GM23338 (cell line): ENCODE data around the gene IMMP2L. TPM values are rescaled to one million over a fixed set of nuclear protein-coding genes. Genes with fewer than 3 reads are reported as not detected.

Experiments used
- ATAC-seq: fragments of 200-7000 bp; cut with Tn5 transposase; 3 replicates; pipeline ENCODE4 v1.9.1; 2020
- DNase-seq: peaks from one replicate; pipeline ENCODE4 v3.0.0-alpha.2; 2015; ENCODE audit warnings: low spot score
- H2AFZ ChIP-seq: fragments of 200-600 bp; sonication (generic); 2 replicates; pipeline ENCODE4 v1.8.0; 2016; ENCODE audit warnings: antibody characterized with exemption, mild to moderate bottlenecking, moderate library complexity
- H3F3A ChIP-seq: fragments of 200-600 bp; sonication (generic); replicated peaks from 2 replicates; pipeline ENCODE4 v1.8.0; 2017; ENCODE audit warnings: antibody characterized with exemption, mixed run types, low read depth
- H3K27ac ChIP-seq: fragments of 200-600 bp; sonication (generic); 2 replicates; pipeline ENCODE4 v1.6.1; 2016; ENCODE audit warnings: low read depth
- H3K27me3 ChIP-seq: fragments of 200-600 bp; sonication (generic); 2 replicates; pipeline ENCODE4 v1.8.0; 2016; ENCODE audit warnings: mild to moderate bottlenecking, mixed run types, moderate library complexity; ENCODE audit not compliant: insufficient read depth
- H3K36me3 ChIP-seq: fragments of 200-600 bp; sonication (generic); 2 replicates; pipeline ENCODE4 v1.8.0; 2016; ENCODE audit warnings: mild to moderate bottlenecking; ENCODE audit not compliant: insufficient read depth
- H3K4me1 ChIP-seq: fragments of 200-600 bp; sonication (generic); 2 replicates; pipeline ENCODE4 v1.8.0; 2016; ENCODE audit warnings: mild to moderate bottlenecking, moderate library complexity; ENCODE audit not compliant: insufficient read depth
- H3K4me2 ChIP-seq: fragments of 200-600 bp; sonication (generic); 2 replicates; pipeline ENCODE4 v1.7.1; 2017; ENCODE audit warnings: mixed run types
- H3K4me3 ChIP-seq: fragments of 200-600 bp; sonication (generic); 2 replicates; pipeline ENCODE4 v1.6.1; 2016; ENCODE audit warnings: mixed run types
- H3K79me2 ChIP-seq: fragments of 200-600 bp; sonication (generic); replicated peaks from 2 replicates; pipeline ENCODE4 v1.8.0; 2017; ENCODE audit warnings: mild to moderate bottlenecking; ENCODE audit not compliant: insufficient read depth
- H3K9me2 ChIP-seq: fragments of 200-600 bp; sonication (generic); 2 replicates; pipeline ENCODE4 v1.8.0; 2017; ENCODE audit not compliant: insufficient read depth
- H4K20me1 ChIP-seq: fragments of 200-600 bp; sonication (generic); replicated peaks from 2 replicates; pipeline ENCODE4 v1.8.0; 2017; ENCODE audit warnings: mild to moderate bottlenecking; ENCODE audit not compliant: insufficient read depth
- H3K27ac Mint-ChIP-seq: 2 replicates; pipeline ENCODE4 v1.8.0; 2020; ENCODE audit warnings: inconsistent platforms, mild to moderate bottlenecking, moderate library complexity, mixed read lengths
- H3K27me3 Mint-ChIP-seq: 3 replicates; pipeline ENCODE4 v1.8.0; 2022; ENCODE audit warnings: low read depth, mild to moderate bottlenecking, moderate library complexity, mixed read lengths, inconsistent platforms; ENCODE audit not compliant: insufficient read depth, poor library complexity
- H3K36me3 Mint-ChIP-seq: 3 replicates; pipeline ENCODE4 v1.8.0; 2021; ENCODE audit warnings: low read depth, mild to moderate bottlenecking, inconsistent platforms, moderate library complexity, mixed read lengths
- H3K4me1 Mint-ChIP-seq: 3 replicates; pipeline ENCODE4 v1.8.0; 2020; ENCODE audit warnings: mild to moderate bottlenecking, inconsistent platforms, mixed read lengths
- H3K4me3 Mint-ChIP-seq: 3 replicates; pipeline ENCODE4 v1.8.0; 2021; ENCODE audit warnings: moderate library complexity, mild to moderate bottlenecking, inconsistent platforms, mixed read lengths
- H3K9me3 Mint-ChIP-seq: 3 replicates; pipeline ENCODE4 v1.8.0; 2020; ENCODE audit warnings: moderate library complexity, mild to moderate bottlenecking, inconsistent platforms, mixed read lengths
- CREB1 ChIP-seq: fragments of 250-450 bp; sonication (Bioruptor Pico); IDR thresholded peaks from 2 replicates; pipeline ENCODE4 v1.5.0; 2020; ENCODE audit warnings: low read depth, mild to moderate bottlenecking, moderate library complexity
- CTCF ChIP-seq, 2 experiments: fragments of 200-600 bp in 1 of 2; sonication (generic) in 1 of 2; conservative IDR thresholded peaks; 2 replicates each; pipeline versions ENCODE4 v1.5.1 to v1.6.1; 2016 to 2017; ENCODE audit warnings: antibody characterized with exemption in 2 of 2, low read depth in 2 of 2, mild to moderate bottlenecking in 2 of 2, moderate library complexity in 1 of 2
- ETS1 ChIP-seq: IDR thresholded peaks from 2 replicates; pipeline ENCODE4 v1.6.1; 2016; ENCODE audit warnings: antibody characterized with exemption
- EZH2 ChIP-seq: fragments of 200-600 bp; sonication (generic); IDR thresholded peaks from one replicate; pipeline ENCODE4 v1.8.0; 2017; ENCODE audit warnings: antibody characterized with exemption, mild to moderate bottlenecking, low read depth; ENCODE audit not compliant: unreplicated experiment
- EZH2phosphoT487 ChIP-seq: fragments of 200-600 bp; sonication (generic); IDR thresholded peaks from one replicate; pipeline ENCODE4 v1.8.1; 2018; ENCODE audit warnings: antibody characterized with exemption; ENCODE audit not compliant: unreplicated experiment
- JUNB ChIP-seq: IDR thresholded peaks from one replicate; pipeline ENCODE4 v1.6.1; 2016; ENCODE audit warnings: antibody characterized with exemption; ENCODE audit not compliant: unreplicated experiment
- NANOG ChIP-seq: IDR thresholded peaks from 2 replicates; pipeline ENCODE4 v1.6.1; 2016; ENCODE audit warnings: antibody characterized with exemption, borderline replicate concordance
- POLR2AphosphoS5 ChIP-seq: IDR thresholded peaks from 2 replicates; pipeline ENCODE4 v1.6.1; 2016; ENCODE audit warnings: antibody characterized with exemption, low read depth
- STAT1 ChIP-seq: IDR thresholded peaks from one replicate; pipeline ENCODE4 v1.6.1; 2016; ENCODE audit warnings: antibody characterized with exemption; ENCODE audit not compliant: unreplicated experiment
- ZNF114 ChIP-seq: fragments of 250-450 bp; sonication (Bioruptor Pico); IDR thresholded peaks from 2 replicates; pipeline ENCODE4 v1.5.0; 2020; ENCODE audit warnings: mild to moderate bottlenecking, moderate library complexity
- ZNF331 ChIP-seq: fragments of 250-450 bp; sonication (Bioruptor Pico); IDR thresholded peaks from 2 replicates; pipeline ENCODE4 v1.5.0; 2020; ENCODE audit warnings: low read depth, mild to moderate bottlenecking, moderate library complexity
- ZNF462 ChIP-seq: fragments of 250-450 bp; sonication (Bioruptor Pico); IDR thresholded peaks from 2 replicates; pipeline ENCODE4 v1.5.0; 2020; ENCODE audit warnings: mild to moderate bottlenecking, moderate library complexity
- polyA plus RNA-seq: library from polyadenylated mRNA; unstranded; fragments of >200 nt; fragmentation: Nextera tagmentation; extraction: Ambion mirVana; gene quantifications from 2 replicates; pipeline ENCODE4 v1.2.1, GENCODE V29; 2016
- total RNA-seq: library from RNA; depleted of rRNA; stranded (reverse); fragments of >200 nt; shearing (Covaris generic); gene quantifications from 2 replicates; pipeline ENCODE4 v1.2.3, GENCODE V29; 2014

Gene IMMP2L
- total and polyA plus RNA-seq, 2 experiments from 2014 or later, result 7.3 to 14.0 TPM

GRCh38 chr7:111101856-111102646 lies 460.2 kb downstream of the IMMP2L start:
- Histone ChIP-seq H3K9me2 (no peaks in the 10 kb centered on the region), H3K4me2 (no peak overlapping the region), H3K79me2 (no peaks in the 10 kb centered on the region), H3K27me3 (no peaks in the 10 kb centered on the region), H3K4me1 (peaks cover 39% of the 10 kb centered on the region), H4K20me1 (no peaks in the 10 kb centered on the region), H3K4me3 (no peak overlapping the region), H3K27ac (no peak overlapping the region), H2AFZ (no peak overlapping the region), H3F3A (no peaks in the 10 kb centered on the region), H3K36me3 (no peaks in the 10 kb centered on the region)
- no peak for DNase-seq
- H3K27ac Mint-ChIP-seq, result no peak overlapping the region
- H3K4me1 Mint-ChIP-seq, result peaks cover 43% of the 10 kb centered on the region
- ATAC-seq, result no peak
- H3K36me3 Mint-ChIP-seq, result no peaks in the 10 kb centered on the region
- no peak overlapping the region for H3K4me3 Mint-ChIP-seq
- H3K9me3 Mint-ChIP-seq, result no peaks in the 10 kb centered on the region
- TF ChIP-seq CREB1 (CRISPR knock-in tag) (no peak), NANOG (no peak)
- H3K27me3 Mint-ChIP-seq, result no peaks in the 10 kb centered on the region

GRCh38 chr7:111098926-111099250 lies 463.4 kb downstream of the IMMP2L start:
- no peaks in the 10 kb centered on the region for H3K36me3 ChIP-seq
- DNase-seq, result no peak
- H3K27me3 ChIP-seq, result no peaks in the 10 kb centered on the region
- no peak overlapping the region for H3K4me3 Mint-ChIP-seq
- H3F3A ChIP-seq, result no peaks in the 10 kb centered on the region
- H3K27me3 Mint-ChIP-seq, result no peaks in the 10 kb centered on the region
- no peak overlapping the region for H2AFZ ChIP-seq
- ATAC-seq, result no peak
- no peak overlapping the region for H3K4me2 ChIP-seq
- H3K4me1 Mint-ChIP-seq, result peaks cover 50% of the 10 kb centered on the region
- H3K36me3 Mint-ChIP-seq, result no peaks in the 10 kb centered on the region
- H3K9me2 ChIP-seq, result no peaks in the 10 kb centered on the region
- H3K27ac ChIP-seq, result no peak overlapping the region
- no peak overlapping the region for H3K27ac Mint-ChIP-seq
- H4K20me1 ChIP-seq, result no peaks in the 10 kb centered on the region
- H3K9me3 Mint-ChIP-seq, result no peaks in the 10 kb centered on the region
- no peaks in the 10 kb centered on the region for H3K79me2 ChIP-seq
- H3K4me3 ChIP-seq, result no peak overlapping the region
- peaks cover 39% of the 10 kb centered on the region for H3K4me1 ChIP-seq
- TF ChIP-seq CREB1 (CRISPR knock-in tag) (no peak), EZH2 (no peak), POLR2AphosphoS5 (no peak), ZNF114 (CRISPR knock-in tag) (no peak), JUNB (no peak), ZNF331 (CRISPR knock-in tag) (no peak), STAT1 (no peak), NANOG (no peak), CTCF (conservative IDR thresholded peaks at IDR 0.05; ENCODE audit: low read depth in 2 of 2) (no peak), ETS1 (no peak), ZNF462 (CRISPR knock-in tag) (no peak), EZH2phosphoT487 (no peak)
